Transverse colon (tissue), 4 donors: Measurements from ENCODE around the gene MMD2.

Experiments
- POLR2A ChIP-seq: fragments of 450-650 bp; IDR thresholded peaks from one replicate; pipeline ENCODE4 v1.6.1; 2016; ENCODE audit warnings: antibody characterized with exemption, mild to moderate bottlenecking, moderate library complexity
- POLR2AphosphoS5 ChIP-seq, 3 donors: sonication (generic); formaldehyde crosslinking; IDR thresholded peaks; one replicate each; pipeline ENCODE4 v1.6.1; 2016; ENCODE audit warnings: antibody characterized with exemption in 3 of 3
- TF ChIP-seq, protein P1 (sequence below), 5 experiments: fragments of 200-600 bp in 3 of 5; fragments of 450-650 bp in 2 of 5; sonication (generic) in 3 of 5; IDR thresholded peaks; 1 replicate in 2 of 5; 2 replicates in 3 of 5; pipeline ENCODE4 v1.5.1; 2016 to 2017; ENCODE audit warnings: antibody characterized with exemption in 5 of 5, inconsistent platforms in 3 of 5, mild to moderate bottlenecking in 2 of 5, moderate library complexity in 1 of 5

DNA sequence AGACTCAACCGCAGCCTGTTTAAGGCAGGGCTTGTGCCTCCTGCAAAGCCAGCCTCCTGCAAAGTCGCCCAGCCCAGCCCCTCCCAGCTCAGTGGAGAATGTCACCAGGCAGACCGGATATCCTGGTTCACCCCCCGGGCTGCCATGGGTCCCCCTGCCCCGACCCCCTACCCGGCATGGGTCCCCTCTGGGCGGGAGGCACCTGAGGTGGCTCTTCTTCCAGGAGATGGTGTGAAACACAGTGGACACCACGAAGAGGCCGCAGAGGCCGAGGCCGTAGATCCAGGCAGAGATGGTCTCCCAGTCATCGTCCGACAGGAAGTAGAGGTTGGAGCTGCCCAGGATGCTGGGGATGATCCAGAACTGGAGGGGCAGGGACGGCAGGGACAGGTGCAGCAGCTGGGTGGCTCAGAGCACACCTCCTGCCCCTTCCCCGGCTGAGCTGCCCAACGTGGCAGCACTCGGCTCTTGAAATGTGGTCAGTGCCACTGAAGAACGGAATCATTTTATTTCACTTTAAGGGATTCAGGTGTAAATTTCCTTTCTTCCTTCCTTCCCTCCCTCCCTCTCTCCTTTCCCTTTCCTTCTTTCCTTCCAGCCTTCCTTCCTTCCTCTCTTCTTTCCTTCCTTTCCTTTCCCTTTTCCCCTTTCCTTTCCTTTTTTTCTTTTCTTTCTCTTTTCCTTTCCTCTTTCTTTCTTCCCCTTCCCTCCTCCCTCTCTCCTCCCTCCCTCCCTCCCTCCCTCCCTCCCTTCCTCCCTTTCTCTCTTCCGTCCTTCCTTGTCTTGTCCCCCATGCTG is 38.8 kb downstream of the MMD2 start:
- TF ChIP-seq, protein P1, sequence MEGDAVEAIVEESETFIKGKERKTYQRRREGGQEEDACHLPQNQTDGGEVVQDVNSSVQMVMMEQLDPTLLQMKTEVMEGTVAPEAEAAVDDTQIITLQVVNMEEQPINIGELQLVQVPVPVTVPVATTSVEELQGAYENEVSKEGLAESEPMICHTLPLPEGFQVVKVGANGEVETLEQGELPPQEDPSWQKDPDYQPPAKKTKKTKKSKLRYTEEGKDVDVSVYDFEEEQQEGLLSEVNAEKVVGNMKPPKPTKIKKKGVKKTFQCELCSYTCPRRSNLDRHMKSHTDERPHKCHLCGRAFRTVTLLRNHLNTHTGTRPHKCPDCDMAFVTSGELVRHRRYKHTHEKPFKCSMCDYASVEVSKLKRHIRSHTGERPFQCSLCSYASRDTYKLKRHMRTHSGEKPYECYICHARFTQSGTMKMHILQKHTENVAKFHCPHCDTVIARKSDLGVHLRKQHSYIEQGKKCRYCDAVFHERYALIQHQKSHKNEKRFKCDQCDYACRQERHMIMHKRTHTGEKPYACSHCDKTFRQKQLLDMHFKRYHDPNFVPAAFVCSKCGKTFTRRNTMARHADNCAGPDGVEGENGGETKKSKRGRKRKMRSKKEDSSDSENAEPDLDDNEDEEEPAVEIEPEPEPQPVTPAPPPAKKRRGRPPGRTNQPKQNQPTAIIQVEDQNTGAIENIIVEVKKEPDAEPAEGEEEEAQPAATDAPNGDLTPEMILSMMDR (IDR thresholded peaks at IDR 0.05) = no peak
- TF ChIP-seq POLR2A (no peak), POLR2AphosphoS5 (IDR thresholded peaks at IDR 0.05) (no peak)
